Kidney (tissue), 14 donors: Measurements from ENCODE around the gene TREML1. TPM values are rescaled to one million over a fixed set of nuclear protein-coding genes. Genes with fewer than 3 reads are reported as not detected.

Experiments used
- DNase-seq, 5 donors: peaks; one replicate each; pipeline ENCODE4 v3.0.0-alpha.2; 2013 to 2020
- FAIRE-seq: peaks from 2 replicates; lab custom pipeline; 2012; peaks lifted over from hg19 to GRCh38; lab: Jason Lieb, UNC
- H3K27ac ChIP-seq, 2 donors: one replicate each; pipeline ENCODE4 v1.7.0; 2013; ENCODE audit warnings: low read depth in 2 of 2, low read length in 2 of 2, inconsistent platforms in 1 of 2
- H3K27me3 ChIP-seq: one replicate; pipeline ENCODE4 v1.7.1; 2013; ENCODE audit warnings: low read length, inconsistent platforms; ENCODE audit not compliant: control insufficient read depth, insufficient read depth
- H3K36me3 ChIP-seq, 3 donors: one replicate each; pipeline versions ENCODE4 v1.7.0 to v1.7.1; 2013; ENCODE audit warnings: low read length in 3 of 3, control low read depth in 1 of 3, inconsistent platforms in 1 of 3; ENCODE audit not compliant: insufficient read depth in 3 of 3, control insufficient read depth in 2 of 3
- H3K4me1 ChIP-seq, 3 donors: one replicate each; pipeline versions ENCODE4 v1.7.0 to v1.7.1; 2013; ENCODE audit warnings: low read length in 3 of 3, inconsistent platforms in 1 of 3, low read depth in 1 of 3; ENCODE audit not compliant: control insufficient read depth in 2 of 3, insufficient read depth in 2 of 3
- H3K4me3 ChIP-seq, 3 donors: one replicate each; pipeline versions ENCODE4 v1.7.0 to v1.8.1; 2013; ENCODE audit warnings: low read length in 3 of 3, control low read depth in 1 of 3, inconsistent platforms in 1 of 3
- H3K9ac ChIP-seq, 3 donors: one replicate each; pipeline versions ENCODE4 v1.7.0 to v1.7.1; 2013; ENCODE audit warnings: low read length in 3 of 3, control low read depth in 1 of 3, inconsistent platforms in 1 of 3
- H3K9me3 ChIP-seq, 3 donors: one replicate each; pipeline versions ENCODE4 v1.7.0 to v1.7.1; 2013; ENCODE audit warnings: low read length in 3 of 3, control low read depth in 1 of 3, inconsistent platforms in 1 of 3; ENCODE audit not compliant: control insufficient read depth in 2 of 3, insufficient read depth in 1 of 3
- CTCF ChIP-seq: IDR thresholded peaks from 3 replicates; pipeline ENCODE4 v1.5.1; 2012; ENCODE audit warnings: mild to moderate bottlenecking, moderate library complexity, borderline replicate concordance; ENCODE audit not compliant: insufficient read depth; ENCODE audit errors: extremely low read depth
- intact Hi-C: fragments of 100-400 bp; cut with DNase I; formaldehyde crosslinking; loops from one replicate; pipeline ENCODE4 v1.11.1; 2022
- polyA plus RNA-seq: library from polyadenylated mRNA; stranded (reverse); fragments of 350-450 nt; fragmentation: Illumina TruSeq; extraction: RNeasy Lipid Tissue Mini Kit (QIAGEN cat#74804); gene quantifications from one replicate; pipeline ENCODE4 v1.2.3, GENCODE V29; 2014; ENCODE audit warnings: low read depth, low replicate concordance; ENCODE audit not compliant: insufficient read depth
- total RNA-seq: library from RNA; stranded (reverse); fragmentation: NEBNext Ultra II Directional; extraction: Animal tissue kit (Norgen Biotek cat#: 25700); gene quantifications from one replicate; pipeline ENCODE4 v1.2.1, GENCODE V29; 2021
- donor health status: control.
- donor health status: control.
- donor health status: control.
- donor health status: control.
- donor health status: control.
- donor health status: DM: yes; HTN: yes; CAD: no.
- donor health status: Normal renal cell carcinoma (clear cell type).

The TREML1 gene
- total and polyA plus RNA-seq, 2 donors from 2014 or later, result 1.0 TPM; not detected in 1

GRCh38 chr6:41176189-41176588 lies 22.0 kb upstream of the TREML1 start:
- H3K9ac ChIP-seq, result no peak overlapping the region
- no peak for FAIRE-seq
- H3K9me3 ChIP-seq, result no peaks in the 10 kb centered on the region
- no peaks in the 10 kb centered on the region for H3K36me3 ChIP-seq
- no peak for TF ChIP-seq CTCF
- intact Hi-C loops, result no loop called here
- no peak overlapping the region for H3K4me3 ChIP-seq
- H3K27ac ChIP-seq, result no peak overlapping the region
- no peaks in the 10 kb centered on the region for H3K4me1 ChIP-seq
- no peaks in the 10 kb centered on the region for H3K27me3 ChIP-seq
- no peak for DNase-seq

GRCh38 chr6:41175084-41175483 lies 20.9 kb upstream of the TREML1 start:
- Histone ChIP-seq H3K9ac (no peak overlapping the region), H3K27me3 (no peaks in the 10 kb centered on the region), H3K9me3 (no peaks in the 10 kb centered on the region), H3K4me3 (no peak overlapping the region), H3K4me1 (no peaks in the 10 kb centered on the region), H3K36me3 (no peaks in the 10 kb centered on the region), H3K27ac (no peak overlapping the region)
- TF ChIP-seq CTCF, result no peak
- intact Hi-C loops, result no loop called here
- no peak for FAIRE-seq
- no peak for DNase-seq

- H3K4me3 ChIP-seq, result no peak overlapping the region
- intact Hi-C loops, result no loop called here
- TF ChIP-seq CTCF, result no peak
- no peaks in the 10 kb centered on the region for H3K27me3 ChIP-seq
- H3K9me3 ChIP-seq, result no peaks in the 10 kb centered on the region
- no peaks in the 10 kb centered on the region for H3K4me1 ChIP-seq
- DNase-seq (no peak), FAIRE-seq (no peak)
- H3K27ac ChIP-seq, result no peak overlapping the region
- H3K36me3 ChIP-seq, result no peaks in the 10 kb centered on the region
- no peak overlapping the region for H3K9ac ChIP-seq
These were observed 20.5 kb upstream of the TREML1 start for GRCh38 chr6:41174610-41175009.

GRCh38 chr6:41171908-41172307 lies 17.8 kb upstream of the TREML1 start:
- no peak overlapping the region for H3K9ac ChIP-seq
- DNase-seq, result no peak
- no peak overlapping the region for H3K27ac ChIP-seq
- no peaks in the 10 kb centered on the region for H3K4me1 ChIP-seq
- H3K4me3 ChIP-seq, result no peak overlapping the region
- H3K36me3 ChIP-seq, result no peaks in the 10 kb centered on the region
- H3K27me3 ChIP-seq, result no peaks in the 10 kb centered on the region
- intact Hi-C loops, result no loop called here
- H3K9me3 ChIP-seq, result no peaks in the 10 kb centered on the region
- no peak for FAIRE-seq
- TF ChIP-seq CTCF, result no peak
